GM19463 (cell line): ENCODE data around the gene GALNT14.

ENCODE experiments used
- ATAC-seq: cut with Tn5 transposase; IDR thresholded peaks from one replicate; pipeline ENCODE4 v1.9.1; 2021; ENCODE audit warnings: mild to moderate bottlenecking, moderate library complexity; ENCODE audit not compliant: unreplicated experiment

Gene GALNT14

GRCh38 chr2:31089645-31090044, 48.6 kb downstream of the GALNT14 start:
- ATAC-seq = no peak

GRCh38 chr2:31088504-31089195, 49.6 kb downstream of the GALNT14 start:
- no peak for ATAC-seq

GRCh38 chr2:31087491-31087890, 50.7 kb downstream of the GALNT14 start:
- ATAC-seq = no peak

- ATAC-seq = no peak
These were observed 51.6 kb downstream of the GALNT14 start for GRCh38 chr2:31086590-31086989.

- no peak for ATAC-seq
These were observed 54.8 kb downstream of the GALNT14 start for GRCh38 chr2:31083234-31083993.

GRCh38 chr2:31082002-31082401, 56.2 kb downstream of the GALNT14 start:
- no peak for ATAC-seq

- ATAC-seq = no peak
These were observed 56.7 kb downstream of the GALNT14 start for GRCh38 chr2:31081492-31081891.

- no peak for ATAC-seq
These were observed 57.9 kb downstream of the GALNT14 start for GRCh38 chr2:31080361-31080760.

GRCh38 chr2:31079665-31080064, 58.6 kb downstream of the GALNT14 start:
- no peak for ATAC-seq

- ATAC-seq = no peak
These were observed 59.6 kb downstream of the GALNT14 start for GRCh38 chr2:31078579-31079105.

- no peak for ATAC-seq
These were observed 60.2 kb downstream of the GALNT14 start for GRCh38 chr2:31078011-31078410.

- no peak for ATAC-seq
These were observed 62.2 kb downstream of the GALNT14 start for GRCh38 chr2:31075941-31076590.

- ATAC-seq = no peak
These were observed 62.8 kb downstream of the GALNT14 start for GRCh38 chr2:31075431-31075830.

- ATAC-seq = no peak
These were observed 66.5 kb downstream of the GALNT14 start for GRCh38 chr2:31071741-31072140.

GRCh38 chr2:31070339-31071125, 67.7 kb downstream of the GALNT14 start:
- no peak for ATAC-seq

GRCh38 chr2:31069643-31070325, 68.5 kb downstream of the GALNT14 start:
- ATAC-seq = no peak

GRCh38 chr2:31067259-31067658, 71.0 kb downstream of the GALNT14 start:
- ATAC-seq = no peak

- no peak for ATAC-seq
These were observed 71.7 kb downstream of the GALNT14 start for GRCh38 chr2:31066551-31066950.

- ATAC-seq = no peak
These were observed 72.2 kb downstream of the GALNT14 start for GRCh38 chr2:31066086-31066485.

GRCh38 chr2:31065356-31065755, 72.9 kb downstream of the GALNT14 start:
- no peak for ATAC-seq
